Effector memory CD8-positive, alpha-beta T cell (primary cell): Measurements from ENCODE around the gene DRICH1.
"Not testable (repeated sequence)": the region's sequence is repeated elsewhere in the genome, so short reads cannot be mapped to it uniquely, and the experiment has no call there.

Source experiments
- ATAC-seq: fragments of 150-1000 bp; cut with Tn5 transposase; replicated peaks from 2 replicates; pipeline ENCODE4 v1.10.0; 2021; ENCODE audit warnings: mild to moderate bottlenecking, moderate library complexity
- DNase-seq, 3 experiments: peaks; one replicate each; pipeline ENCODE4 v3.0.0; 2021
- H3K27ac Mint-ChIP-seq, 2 donors: one replicate each; pipeline ENCODE4 v1.8.0; 2022; ENCODE audit warnings: mild to moderate bottlenecking in 2 of 2, mixed read lengths in 2 of 2, moderate library complexity in 2 of 2
- H3K27me3 Mint-ChIP-seq, 2 donors: one replicate each; pipeline ENCODE4 v1.8.0; 2022; ENCODE audit warnings: mixed read lengths in 2 of 2
- H3K36me3 Mint-ChIP-seq: one replicate; pipeline ENCODE4 v1.8.0; 2022; ENCODE audit warnings: mild to moderate bottlenecking, moderate library complexity, mixed read lengths; ENCODE audit not compliant: insufficient read depth
- H3K4me1 Mint-ChIP-seq, 2 donors: one replicate each; pipeline ENCODE4 v1.8.0; 2022; ENCODE audit warnings: low read depth in 2 of 2, mixed read lengths in 2 of 2
- H3K4me3 Mint-ChIP-seq, 2 donors: one replicate each; pipeline ENCODE4 v1.8.0; 2022; ENCODE audit warnings: mild to moderate bottlenecking in 2 of 2, mixed read lengths in 2 of 2, moderate library complexity in 2 of 2
- H3K9me3 Mint-ChIP-seq, 2 donors: one replicate each; pipeline ENCODE4 v1.8.0; 2022; ENCODE audit warnings: mixed read lengths in 2 of 2

DRICH1 gene

GRCh38 chr22:23564276-23564675 is 67.8 kb downstream of the DRICH1 start:
- DNase-seq = no peak
- Mint-ChIP-seq H3K27ac (no peak overlapping the region), H3K4me3 (no peak overlapping the region)

GRCh38 chr22:23563111-23563510 is 69.0 kb downstream of the DRICH1 start:
- Mint-ChIP-seq H3K4me1 (peaks cover 6 to 7% of the 10 kb centered on the region in 2 donors), H3K27ac (no peak overlapping the region), H3K9me3 (no peaks in the 10 kb centered on the region), H3K4me3 (no peak overlapping the region), H3K36me3 (peaks cover under 1% of the 10 kb centered on the region), H3K27me3 (peaks cover 42 to 66% of the 10 kb centered on the region in 2 donors)
- DNase-seq (no peak), ATAC-seq (no peak)

More at GRCh38 chr22:23564276-23564675, 67.8 kb downstream of the DRICH1 start:
- H3K9me3 Mint-ChIP-seq = no peaks in the 10 kb centered on the region
- ATAC-seq = no peak
- no peaks in the 10 kb centered on the region for H3K36me3 Mint-ChIP-seq
- H3K27me3 Mint-ChIP-seq = peaks cover 42 to 74% of the 10 kb centered on the region in 2 donors
- peaks cover 6 to 9% of the 10 kb centered on the region in 2 donors for H3K4me1 Mint-ChIP-seq

- Mint-ChIP-seq H3K27ac (no peak overlapping the region), H3K4me3 (no peak overlapping the region), H3K36me3 (peaks cover 3% of the 10 kb centered on the region), H3K9me3 (no peaks in the 10 kb centered on the region), H3K4me1 (peaks cover 6 to 7% of the 10 kb centered on the region in 2 donors), H3K27me3 (peaks cover 36 to 62% of the 10 kb centered on the region in 2 donors)
- DNase-seq (no peak), ATAC-seq (no peak)
These were observed 69.9 kb downstream of the DRICH1 start for GRCh38 chr22:23562186-23562585.

- H3K4me1 Mint-ChIP-seq, H3K36me3 Mint-ChIP-seq, H3K9me3 Mint-ChIP-seq, H3K4me3 Mint-ChIP-seq, DNase-seq, H3K27ac Mint-ChIP-seq, ATAC-seq: not testable (repeated sequence)
- peaks cover 40 to 66% of the 10 kb centered on the region in 2 donors for H3K27me3 Mint-ChIP-seq
These were observed 71.1 kb downstream of the DRICH1 start for GRCh38 chr22:23561025-23561510.

- not testable (repeated sequence) for H3K36me3 Mint-ChIP-seq, H3K4me1 Mint-ChIP-seq, DNase-seq, H3K9me3 Mint-ChIP-seq, H3K27ac Mint-ChIP-seq, ATAC-seq, H3K4me3 Mint-ChIP-seq
- H3K27me3 Mint-ChIP-seq = peaks cover 41 to 66% of the 10 kb centered on the region in 2 donors
These were observed 71.9 kb downstream of the DRICH1 start for GRCh38 chr22:23560215-23560614.
